DMS79 (cell line): Measurements from ENCODE around the gene NAA20.

Experiments
- DNase-seq: peaks from one replicate; lab custom pipeline; 2025; lab: John Stamatoyannopoulos, UW

Gene NAA20

DNA sequence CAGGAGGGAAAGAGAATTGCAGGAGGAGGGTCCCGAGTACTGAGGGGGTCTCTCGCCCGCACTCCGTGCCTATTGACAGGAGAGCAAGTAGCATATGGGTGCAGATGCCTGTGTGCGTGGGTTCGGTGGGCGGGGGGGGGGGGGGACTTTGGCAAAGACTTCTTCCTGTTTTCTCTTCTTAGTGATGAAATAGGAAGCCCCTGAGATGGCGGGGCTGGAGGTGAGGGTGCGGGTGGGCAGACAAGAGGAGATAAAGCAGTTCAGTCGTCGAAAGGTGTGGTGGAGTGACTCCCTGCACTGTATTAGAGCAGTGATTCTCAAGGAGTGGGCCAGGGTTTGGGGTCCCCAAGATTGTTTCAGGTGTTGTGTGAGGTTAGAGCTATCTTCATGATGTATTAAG, 3.7 kb downstream of the NAA20 start:
- DNase-seq, result no peak

DNA sequence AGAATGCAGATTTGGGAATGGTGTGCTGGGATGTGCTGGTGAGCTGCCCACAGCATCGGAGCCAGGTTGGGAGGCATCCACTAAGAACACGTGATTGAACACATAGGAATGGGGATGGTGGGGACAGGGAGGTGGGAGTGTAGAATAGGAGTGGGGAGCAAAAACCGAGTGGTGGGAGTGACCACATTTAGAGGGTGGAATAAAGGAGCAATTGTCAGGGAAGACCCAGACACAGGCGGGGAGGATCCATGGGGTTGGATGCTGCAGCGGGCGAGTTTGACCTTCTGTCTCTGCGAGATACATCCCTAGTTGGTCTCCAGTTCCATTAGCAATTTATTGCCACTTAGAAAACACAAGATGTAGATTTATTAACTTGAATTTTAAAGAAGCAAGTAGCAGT, 4.7 kb downstream of the NAA20 start:
- no peak for DNase-seq

DNA sequence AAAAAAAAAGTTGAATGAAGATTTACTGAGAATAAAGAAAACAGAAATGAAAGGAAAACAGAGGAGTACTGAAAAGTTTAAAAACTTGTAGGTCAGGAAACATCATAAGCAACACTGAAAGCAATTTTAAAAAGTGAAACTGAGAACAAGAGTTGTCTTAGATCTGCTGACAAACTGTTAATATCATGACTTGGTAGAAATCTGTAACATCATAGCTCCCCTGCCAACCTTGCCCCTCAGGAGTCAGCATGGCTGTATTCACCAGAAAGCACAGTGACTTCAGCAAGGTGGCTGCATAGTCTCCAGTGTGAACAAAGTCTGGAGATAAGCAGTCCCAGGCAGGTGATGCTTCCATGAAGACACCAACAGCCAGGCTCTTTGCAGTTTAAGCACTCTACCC, 5.3 kb downstream of the NAA20 start:
- DNase-seq, result no peak

DNA sequence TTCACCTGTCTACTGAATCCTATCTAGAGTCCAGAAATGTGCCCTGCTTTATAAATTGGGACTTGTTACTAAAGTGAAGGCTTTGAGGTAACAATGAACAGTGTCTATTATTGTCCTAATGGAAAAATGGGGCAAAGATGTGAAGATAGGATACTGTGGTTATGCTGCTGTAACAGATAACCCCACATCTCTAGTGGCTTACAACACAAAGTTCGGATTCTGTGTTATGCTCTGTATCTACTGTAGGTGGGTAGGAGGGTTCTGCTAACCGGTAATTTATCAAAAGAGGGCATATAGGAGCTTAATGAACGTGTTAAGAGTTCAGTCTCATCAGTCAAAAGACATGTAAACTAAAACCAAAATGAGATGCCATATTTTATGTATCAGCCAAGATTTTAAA, 6.2 kb downstream of the NAA20 start:
- DNase-seq, result no peak

DNA sequence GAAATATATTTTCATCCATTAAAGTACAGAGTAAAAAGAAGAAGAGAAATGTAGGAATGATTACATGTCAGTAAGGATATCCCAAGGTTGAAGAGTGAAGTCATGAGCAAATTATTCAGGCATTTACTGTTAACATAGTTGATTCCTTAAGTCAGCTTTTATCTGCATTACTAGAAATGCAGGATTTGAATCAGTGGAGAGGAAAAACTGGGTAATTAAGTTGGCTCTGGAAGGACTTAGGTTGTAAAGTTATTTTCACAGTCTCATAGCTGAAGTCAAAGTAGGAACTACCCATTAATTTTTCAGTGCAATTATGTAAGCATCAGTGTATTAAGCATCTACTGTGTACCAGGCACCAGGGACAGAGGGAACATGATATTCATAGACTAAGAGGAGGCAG, 7.8 kb downstream of the NAA20 start:
- DNase-seq, result no peak

DNA sequence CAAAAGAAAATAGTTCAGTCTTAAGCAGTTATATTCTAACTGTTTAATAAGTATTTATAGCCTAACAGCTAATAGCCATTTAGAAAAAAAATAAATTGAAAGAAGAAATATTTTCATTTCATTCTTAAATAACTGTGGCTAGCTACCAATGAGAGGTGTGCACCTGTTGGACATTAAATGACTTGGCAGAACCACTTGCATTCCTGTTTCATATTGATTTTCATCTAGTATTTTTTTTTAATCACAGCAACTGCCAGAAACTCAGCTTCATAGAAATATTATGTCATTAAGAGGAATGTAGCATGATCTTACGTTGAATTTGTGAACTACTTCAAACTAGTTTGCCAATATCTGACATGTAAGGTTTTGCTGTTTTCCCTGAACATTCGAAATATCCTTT, 10.1 kb downstream of the NAA20 start:
- no peak for DNase-seq

DNA sequence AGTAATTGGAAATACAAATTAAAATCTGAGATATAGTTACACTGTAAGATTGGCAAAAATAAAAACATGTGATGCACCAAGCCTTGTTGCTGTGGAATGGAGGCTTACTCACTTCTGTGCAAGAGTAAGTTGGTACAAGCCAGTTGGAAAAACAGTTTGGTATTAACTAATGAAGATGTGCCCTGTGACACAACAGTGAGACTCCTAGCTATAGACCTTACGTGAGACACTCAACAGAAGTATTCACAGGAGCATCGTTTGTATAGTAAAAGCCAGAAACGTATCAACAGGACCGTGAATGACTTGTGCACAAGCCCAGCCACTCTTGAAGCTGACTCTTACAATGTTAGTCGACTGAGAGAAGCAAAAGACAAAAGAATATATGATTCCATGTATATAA, 14.6 kb downstream of the NAA20 start:
- no peak for DNase-seq

DNA sequence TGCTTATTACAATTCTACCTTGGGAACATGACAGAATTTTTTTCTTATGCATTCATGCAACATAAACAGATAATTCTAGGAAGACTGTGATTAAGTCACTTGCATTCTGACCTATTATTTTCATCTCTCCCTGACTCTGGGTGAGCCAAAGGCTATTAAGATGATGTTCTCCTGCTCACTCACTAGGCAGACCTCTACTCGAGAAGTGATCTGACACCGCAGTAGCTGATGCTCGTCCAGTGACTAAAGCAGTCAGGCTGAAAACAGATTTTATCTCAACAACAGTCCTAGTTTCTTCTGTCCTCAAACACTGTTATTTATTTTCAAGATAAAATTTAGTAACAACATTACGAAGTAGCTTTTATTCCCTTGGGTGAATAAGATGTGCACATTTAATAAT, 17.3 kb downstream of the NAA20 start:
- no peak for DNase-seq

DNA sequence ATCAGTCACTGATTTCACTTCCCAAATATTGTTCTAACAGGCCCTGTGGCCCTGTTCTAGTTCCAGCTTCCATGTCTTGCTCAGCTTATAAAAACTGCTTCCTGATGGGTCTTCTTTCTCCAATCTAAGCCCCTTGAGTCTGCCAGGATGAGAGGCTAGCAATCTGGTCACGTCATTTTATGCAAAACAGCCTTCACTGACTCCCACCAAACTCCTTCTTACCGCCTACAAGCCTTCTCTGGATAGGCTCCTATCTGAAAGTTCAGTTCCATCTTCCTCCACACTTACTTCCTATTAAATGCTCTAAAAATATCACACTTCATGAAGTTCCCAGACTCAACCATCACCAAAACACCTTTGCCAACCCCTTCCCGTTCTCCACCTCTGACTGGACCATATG, 19.6 kb downstream of the NAA20 start:
- DNase-seq, result no peak

DNA sequence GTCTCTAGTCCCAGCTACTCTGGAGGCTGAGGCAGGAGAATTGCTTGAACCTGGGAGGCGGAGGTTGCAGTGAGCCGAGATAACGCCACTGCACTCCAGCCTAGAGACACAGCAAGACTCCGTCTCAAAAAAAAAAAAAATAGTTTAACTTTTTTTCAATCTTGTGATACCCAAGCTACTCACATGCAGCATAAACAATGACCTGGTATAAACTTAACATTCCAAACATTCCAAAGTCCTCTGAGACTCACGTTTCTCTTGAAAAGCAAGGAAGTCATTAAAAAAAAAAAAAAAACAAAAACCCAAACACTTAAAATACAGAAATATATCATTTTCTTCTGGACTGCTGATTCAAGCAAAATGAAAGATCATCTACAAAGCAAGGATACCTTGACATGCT, 20.8 kb downstream of the NAA20 start:
- no peak for DNase-seq

DNA sequence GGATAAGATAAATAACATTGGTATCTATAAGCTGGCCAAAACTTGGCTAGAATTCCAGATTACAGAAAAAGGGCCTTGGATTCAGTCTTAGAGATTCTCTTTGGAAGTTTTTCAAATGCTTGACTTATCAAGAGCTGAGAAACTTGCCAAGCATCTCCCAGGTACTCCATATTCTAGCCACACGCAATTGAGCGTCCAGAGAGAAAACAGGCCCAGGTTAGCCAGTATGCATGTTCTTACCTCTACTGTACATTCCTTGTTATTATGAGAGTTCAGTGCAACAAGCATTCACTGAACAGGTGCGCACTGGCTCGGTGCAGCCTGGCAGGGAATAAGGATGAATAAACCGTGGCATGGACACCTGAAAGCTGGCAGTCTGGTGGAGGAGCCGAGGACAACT, 21.4 kb downstream of the NAA20 start:
- DNase-seq, result no peak

DNA sequence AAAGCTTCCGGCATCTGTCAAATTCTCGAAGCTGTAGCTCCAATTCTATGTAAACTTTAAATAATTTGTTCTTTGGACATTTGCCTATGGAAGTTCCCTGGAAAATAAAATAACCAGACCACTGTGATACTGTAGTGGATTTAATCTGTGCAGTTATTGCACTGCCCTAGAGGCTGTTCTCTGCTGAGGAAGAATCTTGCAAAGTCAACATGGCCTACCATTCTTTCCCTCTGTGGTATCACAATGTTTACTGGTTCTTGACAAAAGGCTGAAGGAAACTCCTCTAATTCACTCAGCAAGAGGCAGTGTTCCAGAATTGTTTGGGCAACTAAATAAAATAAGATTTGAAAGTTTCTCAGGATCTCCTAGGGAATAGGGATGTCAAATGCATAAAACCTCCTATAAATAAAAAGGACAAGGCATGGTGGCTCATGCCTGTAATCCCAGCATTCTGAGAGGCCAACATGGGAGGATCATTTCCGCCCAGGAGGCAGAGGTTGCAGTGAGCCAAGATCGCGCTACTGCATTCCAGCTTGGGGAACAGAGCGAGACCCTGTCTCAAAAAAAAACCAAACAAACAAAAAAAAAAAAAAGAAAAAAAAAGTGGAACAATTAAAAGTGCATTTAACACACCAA, 22.7 kb downstream of the NAA20 start:
- DNase-seq, result no peak

DNA sequence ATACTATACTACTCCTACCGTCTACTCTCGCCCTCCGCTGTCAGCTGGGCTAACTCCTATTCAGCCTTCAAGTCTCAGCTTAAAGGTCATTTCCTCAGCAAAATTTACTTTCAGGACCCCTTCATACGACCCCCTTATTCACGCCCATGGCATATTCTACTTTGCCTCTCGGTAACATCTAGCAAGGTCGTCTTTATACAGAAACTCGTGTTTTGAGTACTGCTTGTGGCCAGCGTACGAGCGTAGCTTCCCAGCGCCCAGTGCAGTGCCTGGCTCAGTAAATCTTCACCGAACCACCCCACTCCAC, 34.6 kb downstream of the NAA20 start:
- no peak for DNase-seq

DNA sequence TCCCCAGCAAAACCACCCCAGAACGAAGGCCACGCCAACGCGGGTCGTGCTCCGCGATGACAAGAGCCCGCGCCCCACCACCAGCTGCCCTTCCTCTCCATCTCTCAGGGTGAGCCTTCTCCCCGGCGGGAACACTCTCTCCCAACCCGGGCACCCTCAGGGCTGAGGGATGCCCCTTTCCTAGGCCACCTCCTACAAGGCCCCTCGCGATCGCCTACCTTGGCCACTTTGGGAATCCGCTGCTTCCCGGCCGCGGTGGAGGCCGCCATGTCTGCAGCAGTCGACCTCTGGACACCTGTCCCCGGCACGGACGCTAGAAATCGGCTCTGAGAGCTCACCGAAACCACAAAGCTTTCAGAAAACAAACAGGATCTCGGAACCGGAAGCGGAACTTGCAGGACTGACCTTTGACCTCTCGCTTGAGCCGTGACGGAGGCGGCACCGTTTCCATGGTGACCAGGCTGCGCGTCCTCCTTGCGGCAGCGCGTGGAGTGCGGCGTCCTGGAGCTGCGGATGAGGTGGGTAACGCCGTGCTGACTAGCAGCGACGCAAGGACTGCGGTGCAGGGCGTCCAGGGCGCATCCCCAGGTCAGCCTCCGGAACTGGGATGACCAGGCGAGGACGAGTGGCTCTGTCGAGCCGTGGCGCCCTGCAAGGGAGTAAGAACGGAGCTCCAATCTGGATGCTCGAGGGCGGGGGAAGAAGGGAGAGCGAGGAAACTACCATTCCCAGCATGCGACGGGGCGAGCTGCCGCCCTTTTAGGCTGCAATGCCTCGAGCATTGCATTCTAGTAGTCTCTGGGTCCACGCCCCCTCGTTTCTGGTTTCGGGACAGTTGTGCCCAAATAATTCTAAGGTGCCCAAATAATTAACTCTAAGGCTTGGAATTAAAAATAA, 35.2 kb downstream of the NAA20 start, which contains the start of the genes CFAP61 and CRNKL1:
Gene CFAP61, plus strand, starts transcription at position 459 of the 897 bp plus-strand sequence. CDS start 4,122 bp downstream, outside the sequence.
Gene CRNKL1, minus strand, starts transcription at position 393 of the 897 bp plus-strand sequence. Its CDS starts 124 bp downstream, at position 269.
- peak; percentile 83 for DNase-seq

DNA sequence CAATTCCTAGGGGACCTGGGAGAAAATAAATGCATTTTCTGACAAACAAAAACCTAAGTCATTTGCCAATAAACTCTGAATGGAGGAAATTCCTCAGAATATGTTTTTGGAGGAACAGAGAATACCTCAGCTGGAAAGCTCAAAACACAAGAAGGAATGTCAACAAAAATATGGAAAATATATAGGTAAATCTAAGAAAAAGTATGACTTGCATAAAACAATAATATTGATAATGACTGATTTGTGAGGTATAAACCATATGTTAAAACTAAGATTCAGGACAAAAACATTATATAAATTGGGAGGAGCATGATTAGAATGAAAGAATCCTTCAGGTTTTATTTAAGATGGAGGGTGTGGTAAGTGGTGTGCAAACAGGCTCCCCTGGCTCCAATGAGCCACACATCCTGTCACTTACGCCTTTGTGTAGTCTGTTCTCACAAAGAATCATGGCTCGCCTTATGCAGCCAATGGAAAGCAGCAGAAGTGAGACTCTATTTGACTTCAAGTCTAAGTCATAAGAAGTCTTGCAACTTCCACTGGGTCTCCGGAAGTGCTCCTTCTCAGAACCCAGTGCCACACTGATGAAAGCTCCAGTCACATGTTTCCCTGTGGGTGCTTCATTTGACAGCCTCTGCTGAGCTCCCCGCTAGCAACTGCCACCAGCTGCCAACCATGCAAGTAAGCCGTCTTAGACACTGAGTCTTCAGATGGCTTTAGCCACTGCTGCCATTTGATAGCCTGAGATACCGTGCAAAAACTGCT, 43.3 kb downstream of the NAA20 start:
- DNase-seq, result no peak

DNA sequence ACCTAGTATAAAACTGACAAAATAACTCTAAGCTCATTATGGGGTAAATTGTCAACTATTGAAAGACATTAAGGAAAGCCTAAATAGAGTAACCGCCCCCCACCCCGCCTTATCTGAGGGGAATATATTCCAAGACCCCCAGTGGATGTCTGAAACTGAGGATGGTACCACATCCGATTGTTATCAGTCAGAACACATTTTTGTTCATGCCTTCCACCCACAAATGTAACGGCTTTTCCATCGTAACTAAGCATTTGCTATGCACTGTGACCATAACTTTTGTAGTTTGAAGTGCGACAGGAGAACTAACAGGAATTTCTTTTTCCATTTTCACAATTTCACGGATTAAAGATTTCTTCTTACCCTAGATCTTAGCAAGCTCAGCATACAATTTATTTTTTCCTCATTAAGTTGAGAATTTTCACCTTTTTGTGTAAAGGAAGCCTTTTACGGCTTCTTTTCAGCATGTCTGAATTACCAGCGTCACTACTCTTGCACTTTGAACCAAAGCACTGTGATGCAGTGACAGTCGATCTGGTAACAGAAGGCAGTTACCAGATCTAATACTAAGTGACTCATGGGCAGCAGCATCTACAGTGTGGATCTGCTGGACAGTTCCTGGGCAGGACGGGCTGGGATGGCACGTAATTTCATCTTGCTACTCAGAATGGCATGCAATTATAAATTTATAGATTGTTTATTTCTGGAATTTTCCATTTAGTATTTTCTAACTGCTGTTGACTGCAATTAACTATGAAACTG, 47.0 kb downstream of the NAA20 start:
- DNase-seq, result no peak

DNA sequence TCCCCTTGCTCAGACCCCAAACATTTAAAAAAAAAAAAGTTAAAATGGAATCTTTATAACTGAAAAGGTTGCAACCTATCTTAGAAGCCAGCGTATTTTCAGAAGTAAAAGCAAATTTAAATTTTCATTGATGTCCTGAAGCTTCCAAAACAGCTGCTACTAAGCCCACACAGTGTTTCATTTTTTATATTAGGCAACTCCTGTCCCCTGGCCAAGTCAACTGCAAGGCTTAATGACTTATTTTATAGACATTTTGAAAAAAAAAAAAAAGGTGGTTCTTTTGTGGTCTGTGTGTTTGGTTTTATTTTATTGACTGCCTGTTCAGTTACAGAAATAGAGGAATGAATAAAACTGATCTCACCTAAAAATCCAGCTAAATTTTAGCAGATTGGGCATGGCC, 48.2 kb downstream of the NAA20 start:
- no peak for DNase-seq

DNA sequence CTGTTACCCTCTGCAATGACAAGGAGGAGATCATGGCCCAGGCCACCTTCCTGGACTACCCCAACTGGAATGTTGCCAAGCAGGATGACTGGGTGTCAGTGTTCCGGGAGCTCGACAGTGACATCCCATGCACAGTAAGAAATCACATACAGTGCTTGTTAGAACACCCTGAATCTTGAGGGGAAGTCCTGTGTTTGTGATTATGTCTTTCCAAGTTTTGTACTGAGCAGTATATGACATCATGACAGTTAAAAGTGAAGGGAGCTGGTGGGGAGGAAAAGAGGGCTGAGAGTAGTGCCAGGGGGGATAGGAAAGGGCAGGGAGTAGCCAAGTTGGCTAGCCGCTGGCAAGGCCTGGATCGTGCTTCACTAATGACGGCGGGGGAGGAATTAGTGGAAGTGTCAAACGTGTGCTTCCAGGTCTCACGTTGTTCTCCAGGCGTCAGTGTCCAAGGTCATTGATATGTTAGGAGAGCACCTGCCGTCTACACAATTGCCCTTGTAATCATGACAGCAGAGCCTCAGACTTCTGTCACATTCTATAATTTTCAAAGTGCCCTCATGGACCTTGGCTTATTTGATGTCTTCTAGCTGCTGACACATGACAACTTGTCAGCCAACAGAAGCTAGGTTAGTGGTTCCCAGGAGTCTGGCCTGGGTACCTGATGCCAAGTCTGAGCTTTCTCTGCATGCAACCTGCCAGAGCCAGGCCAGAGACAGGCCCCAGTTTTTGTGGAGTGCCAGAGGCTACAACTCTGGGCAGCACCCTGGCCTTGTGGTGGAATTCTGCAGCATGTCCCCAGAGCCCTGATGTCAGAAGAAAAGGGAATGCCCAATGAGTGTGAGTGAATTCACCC, 53.9 kb downstream of the NAA20 start:
- DNase-seq, result no peak

DNA sequence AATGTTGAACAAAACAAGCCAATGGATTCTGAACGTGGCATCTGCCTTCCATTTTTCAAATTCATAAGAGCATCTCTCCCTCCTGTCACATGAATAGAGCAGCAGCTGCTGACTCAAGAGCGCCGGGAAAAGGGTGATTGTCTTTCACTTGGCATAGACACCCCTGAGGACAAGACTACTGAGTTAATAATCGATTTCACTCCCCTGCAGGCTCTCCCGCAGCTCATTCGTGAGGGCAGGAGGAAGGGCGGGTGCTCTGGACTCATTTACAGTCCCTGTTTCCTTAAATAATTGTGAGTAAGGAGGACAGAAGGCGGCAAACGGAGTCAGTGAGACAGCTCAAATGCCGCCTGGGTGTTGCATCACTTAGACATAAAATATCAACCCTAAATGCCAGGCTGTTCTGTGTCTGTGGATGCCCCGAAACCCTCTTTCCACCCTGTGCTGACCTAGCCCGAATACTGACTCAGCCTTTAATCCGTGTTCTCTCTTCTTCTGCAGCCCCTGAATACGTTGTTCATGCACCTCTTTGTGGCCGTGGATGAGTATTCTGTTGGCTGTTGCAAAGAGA, 56.7 kb downstream of the NAA20 start:
- no peak for DNase-seq

DNA sequence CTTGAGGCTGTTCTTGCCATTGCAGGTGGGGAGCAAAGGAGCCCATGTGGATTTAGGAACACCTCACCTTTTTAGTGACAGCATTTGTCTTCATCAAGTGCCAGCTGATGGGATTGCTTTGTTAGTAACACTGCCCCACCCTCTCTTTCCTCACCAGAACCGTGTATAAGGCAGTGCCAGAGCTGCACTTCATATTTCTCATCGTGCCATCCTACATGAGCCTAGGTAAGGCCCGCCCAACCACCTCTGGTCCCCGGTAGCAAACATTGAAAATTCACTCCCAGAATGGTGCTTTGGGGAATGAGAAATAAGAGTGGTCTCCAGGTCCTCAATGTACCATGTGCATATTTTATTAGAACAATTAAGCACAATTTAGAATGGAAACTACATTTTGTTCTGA, 57.9 kb downstream of the NAA20 start:
- DNase-seq, result no peak
